Thoracic aorta (tissue), 2 donors: ENCODE results near the gene TM4SF5. TPM values are rescaled to one million over a fixed set of nuclear protein-coding genes. Genes with fewer than 3 reads are reported as not detected.

Experiments
- ATAC-seq: fragments of 150-250 bp; one replicate; pipeline ENCODE4 v1.8.0; 2017; ENCODE audit warnings: low read depth; ENCODE audit not compliant: insufficient number of reproducible peaks, low FRiP score
- DNase-seq: peaks from one replicate; pipeline ENCODE4 v3.0.0-alpha.2; 2020; ENCODE audit warnings: low spot score
- H3K27ac ChIP-seq, 2 donors: fragments of 200-600 bp; sonication (generic); 1 replicate in 1 of 2; 2 replicates in 1 of 2; pipeline ENCODE4 v1.5.1; 2016; ENCODE audit warnings: mild to moderate bottlenecking in 2 of 2, moderate library complexity in 2 of 2
- H3K27me3 ChIP-seq: fragments of 200-600 bp; sonication (generic); replicated peaks from 2 replicates; pipeline ENCODE4 v1.6.0; 2016; ENCODE audit warnings: mild to moderate bottlenecking; ENCODE audit not compliant: insufficient read depth
- H3K36me3 ChIP-seq: fragments of 200-600 bp; sonication (generic); one replicate; pipeline ENCODE4 v1.5.1; 2016
- H3K4me1 ChIP-seq, 2 donors: fragments of 200-600 bp; sonication (generic); 1 replicate in 1 of 2; 2 replicates in 1 of 2; pipeline versions ENCODE4 v1.5.1 to v1.6.0; 2016; ENCODE audit warnings: low read depth in 2 of 2, mild to moderate bottlenecking in 1 of 2; ENCODE audit not compliant: control insufficient read depth in 1 of 2
- H3K4me3 ChIP-seq: fragments of 200-600 bp; sonication (generic); 2 replicates; pipeline ENCODE4 v1.5.1; 2016; ENCODE audit warnings: mild to moderate bottlenecking
- H3K9me3 ChIP-seq: fragments of 200-600 bp; sonication (generic); 2 replicates; pipeline ENCODE4 v1.5.1; 2016
- CTCF ChIP-seq: fragments of 200-600 bp; sonication (generic); IDR thresholded peaks from one replicate; pipeline ENCODE4 v1.5.1; 2019; ENCODE audit warnings: antibody characterized with exemption
- total RNA-seq, 2 donors: library from RNA; depleted of rRNA; stranded (reverse); fragments of >200 nt; gene quantifications; one replicate each; pipeline versions ENCODE4 v1.1.0 to v1.2.3, GENCODE V29; 2016

Gene TM4SF5
- total RNA-seq, 2 donors from 2014 or later = not detected

GRCh38 chr17:4788807-4789700 is 17.4 kb downstream of the TM4SF5 start, which contains the start of gene GLTPD2:
Gene GLTPD2 (plus strand): TSS chr17:4788964. CDS start chr17:4789012, 48 bp downstream.
- Histone ChIP-seq H3K4me1 (peaks cover 22 to 42% of the 10 kb centered on the region in 2 donors), H3K27ac (peak within 1 kb of the TSS; percentile 89 to 97), H3K27me3 (no peaks in the 10 kb centered on the region), H3K4me3 (peak within 1 kb of the TSS; percentile 95), H3K36me3 (no peaks in the 10 kb centered on the region), H3K9me3 (no peaks in the 10 kb centered on the region)
- no peak for TF ChIP-seq CTCF
- no peak for DNase-seq
- ATAC-seq = peak; percentile 14

- Histone ChIP-seq H3K27me3 (no peaks in the 10 kb centered on the region), H3K4me3 (peak overlapping the region; percentile 95), H3K9me3 (no peaks in the 10 kb centered on the region), H3K4me1 (peaks cover 22 to 42% of the 10 kb centered on the region in 2 donors), H3K27ac (peak overlapping the region; percentile 89 to 97), H3K36me3 (no peaks in the 10 kb centered on the region)
- ATAC-seq (peak; percentile 13), DNase-seq (no peak)
- TF ChIP-seq CTCF = no peak
These were observed 17.9 kb downstream of the TM4SF5 start for GRCh38 chr17:4789701-4789950.

- ATAC-seq (peak; percentile 67), DNase-seq (peak; percentile 57)
- no peaks in the 10 kb centered on the region for H3K36me3 ChIP-seq
- H3K4me1 ChIP-seq = peaks cover 22 to 42% of the 10 kb centered on the region in 2 donors
- H3K9me3 ChIP-seq = no peaks in the 10 kb centered on the region
- TF ChIP-seq CTCF = peak; percentile 77
- H3K27ac ChIP-seq = peak overlapping the region; percentile 89 to 97
- H3K27me3 ChIP-seq = no peaks in the 10 kb centered on the region
- H3K4me3 ChIP-seq = peak overlapping the region; percentile 95
These were observed 18.4 kb downstream of the TM4SF5 start for GRCh38 chr17:4789951-4790704.

- no peaks in the 10 kb centered on the region for H3K9me3 ChIP-seq
- H3K27me3 ChIP-seq = no peaks in the 10 kb centered on the region
- H3K4me1 ChIP-seq = peaks cover 16 to 36% of the 10 kb centered on the region in 2 donors
- H3K36me3 ChIP-seq = no peaks in the 10 kb centered on the region
- peak overlapping the region; percentile 95 for H3K4me3 ChIP-seq
- no peak for ATAC-seq
- H3K27ac ChIP-seq = peak overlapping the region; percentile 89 to 97
- no peak for TF ChIP-seq CTCF
- DNase-seq = no peak
These were observed 19.0 kb downstream of the TM4SF5 start for GRCh38 chr17:4790705-4791088.

GRCh38 chr17:4795168-4795567 is 23.5 kb downstream of the TM4SF5 start:
- Histone ChIP-seq H3K9me3 (no peaks in the 10 kb centered on the region), H3K36me3 (peaks cover 7% of the 10 kb centered on the region), H3K27ac (peak overlapping the region in 1 of 2 donors; percentile 47), H3K4me3 (no peak overlapping the region), H3K4me1 (peaks cover 10% of the 10 kb centered on the region in 2 donors), H3K27me3 (no peaks in the 10 kb centered on the region)
- TF ChIP-seq CTCF = no peak
- no peak for ATAC-seq
- no peak for DNase-seq
